ENCODE data around the gene SKP1. TPM values are rescaled to one million over a fixed set of nuclear protein-coding genes. Genes with fewer than 3 reads are reported as not detected.
A peak's percentile ranks its signal among the peaks of the same experiment; 100 is the strongest.
"Not testable (repeated sequence)": the region's sequence is repeated elsewhere in the genome, so short reads cannot be mapped to it uniquely, and the experiment has no call there.

Gene SKP1
- polyA plus RNA-seq, 3 donors = 182 to 787 (median 735) TPM

DNA sequence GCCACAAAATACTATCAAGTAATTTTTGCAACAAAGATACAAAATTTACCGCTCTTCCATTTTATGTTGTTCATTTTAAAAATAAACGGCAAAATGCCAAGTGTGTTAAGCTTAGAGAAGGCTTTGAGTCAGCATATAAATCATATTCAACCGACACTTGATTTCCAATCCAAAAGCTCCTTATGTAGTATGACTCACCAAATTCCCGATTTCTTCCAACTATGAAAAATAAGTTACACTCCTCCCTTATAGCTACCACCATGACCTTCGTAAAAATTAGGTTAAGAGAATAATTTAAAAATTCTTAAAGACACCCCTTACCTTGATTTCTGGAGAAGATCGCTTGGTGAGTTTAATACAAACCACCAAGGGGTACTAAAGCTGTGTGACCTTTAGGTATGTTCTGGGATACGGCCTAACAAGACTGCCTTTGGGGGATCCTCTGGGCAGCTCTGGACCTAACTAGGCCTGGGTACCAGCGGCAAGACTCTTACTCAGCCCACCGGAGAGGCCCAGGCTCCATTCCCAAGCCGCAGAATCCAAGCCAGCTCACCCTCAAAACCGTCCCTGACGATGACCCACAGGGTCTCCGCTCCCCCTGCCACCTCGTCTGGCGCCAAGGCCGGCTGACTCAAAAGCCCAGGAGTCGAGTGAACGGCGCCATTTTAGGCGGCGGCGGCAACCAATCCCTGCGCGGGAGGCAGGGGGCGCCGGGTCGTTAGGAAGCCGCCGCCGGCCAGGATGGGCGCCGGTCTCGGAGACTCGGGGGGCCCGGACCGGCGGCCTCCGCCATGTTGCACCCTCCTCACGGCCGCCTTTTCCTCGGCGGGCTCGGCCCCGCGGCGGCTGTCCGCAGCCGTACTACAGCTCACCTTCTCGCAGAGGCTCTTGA lies 48.4 kb upstream of the SKP1 start:
- under 1% methylated on average over 43 of the region's 49 CpGs for WGBS (ENCODE audit: insufficient coverage)
- Mint-ChIP-seq H3K27me3 (ENCODE audit: low read depth in 3 of 3) (no peaks in the 10 kb centered on the region), H3K4me1 (peaks cover 38% of the 10 kb centered on the region), H3K9me3 (peaks cover 0 to 2% (median 0%) of the 10 kb centered on the region in 7 donors), H3K27ac (peak overlapping the region; percentile 97 to 99 (median 99)), H3K4me3 (peak overlapping the region; percentile 94 to 97), H3K36me3 (peaks cover 11 to 25% of the 10 kb centered on the region in 2 donors)
- Histone ChIP-seq H3K4me2 (replicated peaks; ENCODE audit: extremely low read depth, low read length, poor library complexity, severe bottlenecking) (peak overlapping the region; percentile 89), H3K9me3 (replicated peaks in 1 of 2; ENCODE audit: control insufficient read depth in 1 of 2, insufficient read depth in 1 of 2, low read length in 2 of 2) (no peaks in the 10 kb centered on the region), H3K27me3 (ENCODE audit: control insufficient read depth in 2 of 2, insufficient read depth in 2 of 2, low read length in 2 of 2) (no peaks in the 10 kb centered on the region), H3K4me1 (ENCODE audit: control insufficient read depth in 1 of 2, insufficient read depth in 2 of 2, low read length in 2 of 2) (peaks cover 33 to 47% of the 10 kb centered on the region in 2 donors), H3K36me3 (replicated peaks in 1 of 2; ENCODE audit: control insufficient read depth in 1 of 2, insufficient read depth in 2 of 2, low read length in 2 of 2) (peaks cover 2 to 10% of the 10 kb centered on the region in 2 donors), H3K27ac (ENCODE audit: low read depth in 1 of 2, low read length in 2 of 2) (peak overlapping the region; percentile 97 to 99), H3K4me3 (replicated peaks in 1 of 3; ENCODE audit: low read depth in 2 of 3, low read length in 3 of 3) (peak overlapping the region; percentile 84 to 96 (median 88)), H3K79me2 (ENCODE audit: insufficient read depth, low read length) (peaks cover 67% of the 10 kb centered on the region), H2AFZ (ENCODE audit: insufficient read depth, low read depth, low read length, poor library complexity, severe bottlenecking) (peak overlapping the region; percentile 76), H3K9ac (ENCODE audit: insufficient read depth, low read length, poor library complexity, severe bottlenecking) (peak overlapping the region; percentile 100), H4K20me1 (ENCODE audit: insufficient read depth, low read length) (peaks cover 45% of the 10 kb centered on the region)
- TF ChIP-seq, protein P1, sequence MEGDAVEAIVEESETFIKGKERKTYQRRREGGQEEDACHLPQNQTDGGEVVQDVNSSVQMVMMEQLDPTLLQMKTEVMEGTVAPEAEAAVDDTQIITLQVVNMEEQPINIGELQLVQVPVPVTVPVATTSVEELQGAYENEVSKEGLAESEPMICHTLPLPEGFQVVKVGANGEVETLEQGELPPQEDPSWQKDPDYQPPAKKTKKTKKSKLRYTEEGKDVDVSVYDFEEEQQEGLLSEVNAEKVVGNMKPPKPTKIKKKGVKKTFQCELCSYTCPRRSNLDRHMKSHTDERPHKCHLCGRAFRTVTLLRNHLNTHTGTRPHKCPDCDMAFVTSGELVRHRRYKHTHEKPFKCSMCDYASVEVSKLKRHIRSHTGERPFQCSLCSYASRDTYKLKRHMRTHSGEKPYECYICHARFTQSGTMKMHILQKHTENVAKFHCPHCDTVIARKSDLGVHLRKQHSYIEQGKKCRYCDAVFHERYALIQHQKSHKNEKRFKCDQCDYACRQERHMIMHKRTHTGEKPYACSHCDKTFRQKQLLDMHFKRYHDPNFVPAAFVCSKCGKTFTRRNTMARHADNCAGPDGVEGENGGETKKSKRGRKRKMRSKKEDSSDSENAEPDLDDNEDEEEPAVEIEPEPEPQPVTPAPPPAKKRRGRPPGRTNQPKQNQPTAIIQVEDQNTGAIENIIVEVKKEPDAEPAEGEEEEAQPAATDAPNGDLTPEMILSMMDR (IDR thresholded peaks at IDR 0.05) = peak; percentile 37
- intact Hi-C loops (cut with micrococcal nuclease) = loop anchor here (5.0 to 10.0 kb wide), 4 partner anchors 33 to 300 kb away; partner anchors contain the start of genes JADE2 (in 1 of the 2), SKP1 (in 1 of the 2) and UBE2B (in 1 of the 2)
- peak; percentile 60 to 85 (median 69) for DNase-seq

DNA sequence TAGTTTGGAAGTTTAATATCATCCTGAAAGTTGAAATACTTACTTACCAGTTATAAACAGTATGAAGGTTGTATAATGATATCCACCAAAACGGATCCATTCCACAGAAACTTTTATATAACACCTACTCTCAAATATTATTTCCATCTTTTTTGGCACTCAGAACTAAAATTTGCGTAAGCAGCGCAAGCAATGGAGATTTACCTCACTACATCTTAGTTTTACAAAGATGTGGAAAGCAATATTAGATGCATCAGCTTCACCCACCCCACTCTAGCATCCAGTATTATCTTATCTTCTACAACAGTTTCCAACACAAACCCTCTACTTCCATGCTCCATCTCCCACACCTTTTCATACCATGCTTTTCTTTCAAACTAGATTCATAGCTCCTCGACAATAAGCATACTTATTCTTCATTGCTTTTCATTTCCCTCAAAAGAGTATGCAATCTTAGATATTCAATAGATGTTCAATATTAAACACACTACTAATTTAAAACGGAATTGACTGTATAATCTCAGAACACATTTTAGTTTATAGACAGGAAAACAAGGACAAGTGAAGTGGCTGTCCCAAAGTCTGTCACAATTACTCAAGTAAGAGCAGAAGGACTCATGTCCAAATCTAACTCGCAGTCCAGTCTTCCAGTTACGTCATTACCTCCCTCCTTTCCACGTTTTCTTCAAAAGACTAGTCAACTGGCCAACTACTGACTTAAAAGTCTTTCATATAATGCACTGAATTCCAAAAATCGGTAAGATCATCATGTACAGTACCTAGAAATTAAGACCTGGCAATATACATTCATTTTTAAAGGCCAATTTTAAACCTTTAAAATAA lies 46.9 kb upstream of the SKP1 start:
- no peaks in the 10 kb centered on the region for H3K9me3 ChIP-seq (replicated peaks in 1 of 2; ENCODE audit: control insufficient read depth in 1 of 2, insufficient read depth in 1 of 2, low read length in 2 of 2)
- H3K4me2 ChIP-seq (replicated peaks; ENCODE audit: extremely low read depth, low read length, poor library complexity, severe bottlenecking) = peak overlapping the region; percentile 89
- TF ChIP-seq, protein P1 (IDR thresholded peaks at IDR 0.05) = no peak
- peaks cover 35 to 47% of the 10 kb centered on the region in 2 donors for H3K4me1 ChIP-seq (ENCODE audit: control insufficient read depth in 1 of 2, insufficient read depth in 2 of 2, low read length in 2 of 2)
- intact Hi-C loops (cut with micrococcal nuclease) = loop anchor here in 1 of 2 donors (5.0 to 10.0 kb wide), 2 partner anchors 46 to 301 kb away; partner anchors contain the start of genes JADE2 and SKP1
- Mint-ChIP-seq H3K36me3 (peaks cover 18 to 36% of the 10 kb centered on the region in 2 donors), H3K4me1 (peaks cover 51% of the 10 kb centered on the region), H3K9me3 (peaks cover 0 to 2% (median 0%) of the 10 kb centered on the region in 7 donors), H3K27me3 (ENCODE audit: low read depth in 3 of 3) (no peaks in the 10 kb centered on the region), H3K4me3 (peak overlapping the region; percentile 94 to 97), H3K27ac (peak overlapping the region; percentile 2 to 99 (median 99))
- WGBS (ENCODE audit: insufficient coverage) = 62% methylated on average over 2 of the region's 9 CpGs
- peaks cover 82% of the 10 kb centered on the region for H3K79me2 ChIP-seq (ENCODE audit: insufficient read depth, low read length)
- H3K9ac ChIP-seq (ENCODE audit: insufficient read depth, low read length, poor library complexity, severe bottlenecking) = peak overlapping the region; percentile 100
- peaks cover 60% of the 10 kb centered on the region for H4K20me1 ChIP-seq (ENCODE audit: insufficient read depth, low read length)
- H2AFZ ChIP-seq (ENCODE audit: insufficient read depth, low read depth, low read length, poor library complexity, severe bottlenecking) = no peak overlapping the region
- peaks cover 4 to 12% of the 10 kb centered on the region in 2 donors for H3K36me3 ChIP-seq (replicated peaks in 1 of 2; ENCODE audit: control insufficient read depth in 1 of 2, insufficient read depth in 2 of 2, low read length in 2 of 2)
- peak overlapping the region in 1 of 2 donors; percentile 99 for H3K27ac ChIP-seq (ENCODE audit: low read depth in 1 of 2, low read length in 2 of 2)
- H3K27me3 ChIP-seq (ENCODE audit: control insufficient read depth in 2 of 2, insufficient read depth in 2 of 2, low read length in 2 of 2) = no peaks in the 10 kb centered on the region
- peak overlapping the region; percentile 84 to 96 (median 88) for H3K4me3 ChIP-seq (replicated peaks in 1 of 3; ENCODE audit: low read depth in 2 of 3, low read length in 3 of 3)
- peak in 1 of 3 donors; percentile 43 for DNase-seq

DNA sequence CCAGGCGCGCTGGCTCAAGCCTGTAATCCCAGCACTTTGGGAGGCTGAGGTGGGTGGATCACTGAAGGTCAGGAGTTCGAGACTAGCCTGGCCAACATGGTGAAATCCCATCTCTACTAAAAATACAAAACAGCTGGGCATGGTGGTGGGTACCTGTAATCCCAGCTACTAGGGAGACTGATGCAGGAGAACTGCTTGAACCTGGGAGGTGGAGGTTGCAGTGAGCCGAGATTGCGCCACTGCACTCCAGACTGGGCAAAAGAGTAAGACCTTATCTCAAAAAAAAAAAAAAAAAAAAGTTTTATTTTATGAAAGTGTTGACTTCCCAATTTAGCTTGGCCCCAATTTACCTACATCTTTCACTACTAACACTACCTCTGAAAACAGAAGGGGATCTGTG lies 44.9 kb upstream of the SKP1 start:
- Histone ChIP-seq H4K20me1 (ENCODE audit: insufficient read depth, low read length) (peaks cover 79% of the 10 kb centered on the region), H3K79me2 (ENCODE audit: insufficient read depth, low read length) (peaks cover 97% of the 10 kb centered on the region), H3K27ac (ENCODE audit: low read depth in 1 of 2, low read length in 2 of 2) (peak overlapping the region in 1 of 2 donors; percentile 26), H3K4me2 (replicated peaks; ENCODE audit: extremely low read depth, low read length, poor library complexity, severe bottlenecking) (peak overlapping the region; percentile 89), H3K36me3 (replicated peaks in 1 of 2; ENCODE audit: control insufficient read depth in 1 of 2, insufficient read depth in 2 of 2, low read length in 2 of 2) (peaks cover 4 to 17% of the 10 kb centered on the region in 2 donors), H3K4me1 (ENCODE audit: control insufficient read depth in 1 of 2, insufficient read depth in 2 of 2, low read length in 2 of 2) (peaks cover 30 to 41% of the 10 kb centered on the region in 2 donors)
- peaks cover 46% of the 10 kb centered on the region for H3K4me1 Mint-ChIP-seq
- H3K9me3 ChIP-seq (replicated peaks in 1 of 2; ENCODE audit: control insufficient read depth in 1 of 2, insufficient read depth in 1 of 2, low read length in 2 of 2); DNase-seq; H3K9ac ChIP-seq (ENCODE audit: insufficient read depth, low read length, poor library complexity, severe bottlenecking); H3K4me3 ChIP-seq (replicated peaks in 1 of 3; ENCODE audit: low read depth in 2 of 3, low read length in 3 of 3); H3K27me3 Mint-ChIP-seq (ENCODE audit: low read depth in 3 of 3); H3K9me3 Mint-ChIP-seq; H3K27me3 ChIP-seq (ENCODE audit: control insufficient read depth in 2 of 2, insufficient read depth in 2 of 2, low read length in 2 of 2); H2AFZ ChIP-seq (ENCODE audit: insufficient read depth, low read depth, low read length, poor library complexity, severe bottlenecking); H3K4me3 Mint-ChIP-seq: not testable (repeated sequence)
- H3K27ac Mint-ChIP-seq = peak overlapping the region in 5 of 7 donors; percentile 22 to 80 (median 47)
- intact Hi-C loops (cut with micrococcal nuclease) = loop anchor here in 1 of 2 donors (5.0 to 10.0 kb wide), 2 partner anchors 44 to 303 kb away; partner anchors contain the start of genes JADE2 and SKP1
- H3K36me3 Mint-ChIP-seq = peaks cover 19 to 40% of the 10 kb centered on the region in 2 donors
- WGBS (ENCODE audit: insufficient coverage) = no CpG with 5 or more reads among the region's 5 CpGs

Measured in CD14-positive monocyte (primary cell).